ENCODE results near the gene RETREG2. TPM values are rescaled to one million over a fixed set of nuclear protein-coding genes. Genes with fewer than 3 reads are reported as not detected.

The RETREG2 gene
- total and polyA plus RNA-seq, 2 experiments from 2014 or later = 13.2 to 41.8 TPM

GRCh38 chr2:219218217-219218731 is 40.2 kb downstream of the RETREG2 start:
- no peaks in the 10 kb centered on the region for H3K9me3 Mint-ChIP-seq
- H3K9me2 ChIP-seq (ENCODE audit: insufficient read depth) = no peaks in the 10 kb centered on the region
- H3K36me3 ChIP-seq (ENCODE audit: insufficient read depth) = peaks cover 5% of the 10 kb centered on the region; the same call in 1 of the 2 replicates
- peaks cover 42% of the 10 kb centered on the region for H3K36me3 Mint-ChIP-seq (ENCODE audit: low read depth)
- H4K20me1 ChIP-seq (replicated peaks; ENCODE audit: insufficient read depth) = no peaks in the 10 kb centered on the region; the same call in 1 of the 2 replicates
- peaks cover 17% of the 10 kb centered on the region for H3K4me1 ChIP-seq (ENCODE audit: insufficient read depth)
- DNase-seq (ENCODE audit: low spot score) (peak; percentile 85), ATAC-seq (peak; percentile 81)
- TF ChIP-seq STAT1 (IDR thresholded peaks at IDR 0.05; ENCODE audit: unreplicated experiment) = no peak
- TF ChIP-seq REST (IDR thresholded peaks at IDR 0.05; ENCODE audit: unreplicated experiment) = peak; percentile 71
- no peak for TF ChIP-seq EZH2phosphoT487 (IDR thresholded peaks at IDR 0.05; ENCODE audit: unreplicated experiment)
- TF ChIP-seq POLR2AphosphoS5 (IDR thresholded peaks at IDR 0.05; ENCODE audit: low read depth) = no peak
- no peak for TF ChIP-seq CREB1 (CRISPR knock-in tag; IDR thresholded peaks at IDR 0.05; ENCODE audit: low read depth)
- no peak for TF ChIP-seq ZNF331 (CRISPR knock-in tag; IDR thresholded peaks at IDR 0.05; ENCODE audit: low read depth)
- no peak overlapping the region for H3K27ac ChIP-seq (ENCODE audit: low read depth)
- peak overlapping the region; percentile 81; the same call in 1 of the 2 replicates for H2AFZ ChIP-seq
- H3K4me3 ChIP-seq = peak overlapping the region; percentile 81
- peak overlapping the region; percentile 95 for H3K27ac Mint-ChIP-seq
- H3K4me1 Mint-ChIP-seq = peaks cover 21% of the 10 kb centered on the region
- H3K79me2 ChIP-seq (replicated peaks; ENCODE audit: insufficient read depth) = no peaks in the 10 kb centered on the region
- H3K27me3 ChIP-seq (ENCODE audit: insufficient read depth) = no peaks in the 10 kb centered on the region
- H3K4me3 Mint-ChIP-seq = peak overlapping the region; percentile 90
- H3K4me2 ChIP-seq = peak overlapping the region; percentile 90
- peaks cover 9% of the 10 kb centered on the region; the same call in 1 of the 2 replicates for H3F3A ChIP-seq (replicated peaks; ENCODE audit: low read depth)
- H3K27me3 Mint-ChIP-seq (ENCODE audit: insufficient read depth, low read depth, poor library complexity) = peaks cover 15% of the 10 kb centered on the region

- Histone ChIP-seq H3K36me3 (ENCODE audit: insufficient read depth) (peaks cover 5% of the 10 kb centered on the region; the same call in 1 of the 2 replicates), H2AFZ (peak within 1 kb of the TSS; percentile 81; the same call in 1 of the 2 replicates), H3K4me1 (ENCODE audit: insufficient read depth) (peaks cover 17% of the 10 kb centered on the region), H3F3A (replicated peaks; ENCODE audit: low read depth) (peaks cover 9% of the 10 kb centered on the region; the same call in 1 of the 2 replicates), H3K27me3 (ENCODE audit: insufficient read depth) (no peaks in the 10 kb centered on the region), H4K20me1 (replicated peaks; ENCODE audit: insufficient read depth) (no peaks in the 10 kb centered on the region; the same call in 1 of the 2 replicates), H3K27ac (ENCODE audit: low read depth) (peak within 1 kb of the TSS; percentile 80; the same call in 1 of the 2 replicates), H3K4me3 (peak within 1 kb of the TSS; percentile 81), H3K79me2 (replicated peaks; ENCODE audit: insufficient read depth) (no peaks in the 10 kb centered on the region), H3K9me2 (ENCODE audit: insufficient read depth) (no peaks in the 10 kb centered on the region), H3K4me2 (peak within 1 kb of the TSS; percentile 90)
- Mint-ChIP-seq H3K36me3 (ENCODE audit: low read depth) (peaks cover 45% of the 10 kb centered on the region), H3K4me3 (peak within 1 kb of the TSS; percentile 90), H3K4me1 (peaks cover 21% of the 10 kb centered on the region), H3K27ac (peak within 1 kb of the TSS; percentile 95), H3K27me3 (ENCODE audit: insufficient read depth, low read depth, poor library complexity) (peaks cover 14% of the 10 kb centered on the region), H3K9me3 (no peaks in the 10 kb centered on the region)
- ATAC-seq (peak; percentile 73), DNase-seq (ENCODE audit: low spot score) (peak; percentile 95)
- peak; percentile 24; the same call in 1 of the 2 replicates for TF ChIP-seq ETS1 (IDR thresholded peaks at IDR 0.05)
- peak; percentile 84 for TF ChIP-seq POLR2AphosphoS5 (IDR thresholded peaks at IDR 0.05; ENCODE audit: low read depth)
- TF ChIP-seq REST (IDR thresholded peaks at IDR 0.05; ENCODE audit: unreplicated experiment) = no peak
- no peak for TF ChIP-seq CREB1 (CRISPR knock-in tag; IDR thresholded peaks at IDR 0.05; ENCODE audit: low read depth)
- TF ChIP-seq ZNF331 (CRISPR knock-in tag; IDR thresholded peaks at IDR 0.05; ENCODE audit: low read depth) = no peak
Measured at GRCh38 chr2:219218732-219219701, 40.9 kb downstream of the RETREG2 start, which contains the start of gene ABCB6. Gene ABCB6, minus strand, starts transcription at chr2:219218958. Its CDS starts 285 bp downstream, at chr2:219218673.

Measured in GM23338 (cell line).